ENCODE results near the gene TMEM59. TPM values are rescaled to one million over a fixed set of nuclear protein-coding genes. Genes with fewer than 3 reads are reported as not detected.

Gene TMEM59
- total and polyA plus RNA-seq, 2 of the 8 experiments (the other 6 are each of a cell fraction or from before 2014, with no cell fraction given), result 116 to 139 TPM

GRCh38 chr1:53986458-53986857, 66.5 kb downstream of the TMEM59 start:
- H3K4me2 ChIP-seq (ENCODE audit: insufficient read depth in 1 of 2, low read depth in 2 of 2, low read length in 2 of 2), result no peak overlapping the region
- H2BK20ac ChIP-seq (ENCODE audit: low read length), result no peak overlapping the region
- H3K4me1 ChIP-seq (replicated peaks in 1 of 4; ENCODE audit: control insufficient read depth in 3 of 4, insufficient read depth in 4 of 4, low read length in 3 of 4), result peaks cover 0 to 5% (median 0%) of the 10 kb centered on the region in 4 experiments; a peak in 1 of 7 replicates
- no peaks in the 10 kb centered on the region; a peak in 1 of 4 replicates for H3K9me3 ChIP-seq (ENCODE audit: insufficient read depth in 2 of 2, low read depth in 1 of 2, low read length in 1 of 2)
- H4K8ac ChIP-seq (ENCODE audit: extremely low read depth, insufficient read depth, low read length), result no peak overlapping the region
- ChIA-PET CTCF (ENCODE audit: partially characterized antibody) (no interaction called here), POLR2A (ENCODE audit: partially characterized antibody) (no interaction called here)
- no peaks in the 10 kb centered on the region for H3K79me2 ChIP-seq (ENCODE audit: control insufficient read depth in 1 of 2, insufficient read depth in 2 of 2, low read length in 2 of 2)
- DNase-seq (ENCODE audit: low read depth in 1 of 2, low spot score in 2 of 2) (no peak), FAIRE-seq (no peak)
- H3K27ac ChIP-seq (ENCODE audit: low read depth, low read length), result no peak overlapping the region
- no peak overlapping the region for H3K14ac ChIP-seq (ENCODE audit: insufficient read length)
- no peak overlapping the region for H4K5ac ChIP-seq (ENCODE audit: insufficient read length, low read depth, low read length)
- H2BK120ac ChIP-seq (replicated peaks; ENCODE audit: low read depth, low read length), result no peak overlapping the region
- peaks cover 2% of the 10 kb centered on the region; the same call in 1 of the 2 replicates for H3K23me2 ChIP-seq (ENCODE audit: low read depth, low read length)
- WGBS, 2 experiments (ENCODE audit: extremely low coverage in 1 of 2, insufficient coverage in 1 of 2, insufficient read length in 1 of 2, insufficient replicate concordance in 2 of 2, low coverage in 1 of 2, low lambda C conversion rate in 2 of 2, missing lambda C conversion rate in 1 of 2), result 100% methylated on average over 3 of the region's 3 CpGs; no CpG with 5 or more reads in 1 of the 2 experiments
- H4K91ac ChIP-seq (replicated peaks; ENCODE audit: insufficient read length, low read length), result no peak overlapping the region
- H3K27me3 ChIP-seq (replicated peaks in 1 of 4; ENCODE audit: control insufficient read depth in 3 of 4, extremely low read depth in 1 of 4, insufficient read depth in 3 of 4, low read length in 3 of 4), result peaks cover 0 to under 1% (median 0%) of the 10 kb centered on the region in 4 experiments; a peak in 1 of 7 replicates
- no peak overlapping the region for H3K18ac ChIP-seq (ENCODE audit: extremely low read depth, low read length)
- no peak overlapping the region for H2AK5ac ChIP-seq (ENCODE audit: low read depth, low read length)
- no peak overlapping the region for H2BK12ac ChIP-seq (ENCODE audit: low read depth, low read length)
- H2BK15ac ChIP-seq (ENCODE audit: low read length), result no peak overlapping the region
- H3K4ac ChIP-seq (replicated peaks; ENCODE audit: insufficient read length, low read depth, low read length), result no peak overlapping the region
- H3K36me3 ChIP-seq (ENCODE audit: control insufficient read depth in 2 of 4, insufficient read depth in 4 of 4, low read length in 3 of 4), result no peaks in the 10 kb centered on the region
- no peak overlapping the region for H3K4me3 ChIP-seq (ENCODE audit: extremely low read depth in 1 of 4, insufficient read depth in 2 of 4, low read depth in 3 of 4, low read length in 4 of 4)
- no peak overlapping the region for H3K23ac ChIP-seq (ENCODE audit: insufficient read length)
- no peak overlapping the region for H3K56ac ChIP-seq (replicated peaks; ENCODE audit: insufficient read length, low read depth, low read length)
- H4K20me1 ChIP-seq (replicated peaks in 1 of 2; ENCODE audit: control insufficient read depth in 1 of 2, insufficient read depth in 2 of 2, low read length in 2 of 2), result no peaks in the 10 kb centered on the region
- no peaks in the 10 kb centered on the region for H3K79me1 ChIP-seq (ENCODE audit: low read depth, low read length)
- H2BK5ac ChIP-seq (ENCODE audit: low read depth, low read length), result no peak overlapping the region
- H3K9ac ChIP-seq (replicated peaks in 1 of 4; ENCODE audit: extremely low read depth in 1 of 4, low read depth in 3 of 4, low read length in 3 of 4), result no peak overlapping the region
- H2AFZ ChIP-seq (ENCODE audit: low read length), result no peak overlapping the region
- TF ChIP-seq BACH1 (IDR thresholded peaks at IDR 0.05; ENCODE audit: low read length) (no peak), MAX (IDR thresholded peaks at IDR 0.05) (no peak), EP300 (IDR thresholded peaks at IDR 0.05; ENCODE audit: borderline replicate concordance in 1 of 2, low read depth in 2 of 2, low read length in 2 of 2) (no peak), RAD21 (IDR thresholded peaks at IDR 0.05 in 1 of 2, conservative IDR thresholded peaks at IDR 0.05 in 1 of 2; ENCODE audit: low read depth in 2 of 2, low read length in 2 of 2) (no peak), SAP30 (IDR thresholded peaks at IDR 0.05; ENCODE audit: insufficient read depth, insufficient replicate concordance, low read length) (no peak), CHD1 (IDR thresholded peaks at IDR 0.05; ENCODE audit: low read depth, low read length) (no peak)
